MM.1S (cell line): ENCODE data around the gene HGFAC.

Experiments
- DNase-seq: peaks from one replicate; pipeline ENCODE4 v3.0.0-alpha.2; 2015
- H2AFZ ChIP-seq: fragments of 300-600 bp; sonication (generic); 2 replicates; pipeline ENCODE4 v1.6.0; 2016; ENCODE audit warnings: antibody characterized with exemption, low read length
- H3F3A ChIP-seq: fragments of 300-600 bp; sonication (generic); 2 replicates; pipeline ENCODE4 v1.6.1; 2016; ENCODE audit warnings: mild to moderate bottlenecking, antibody characterized with exemption, low read length, moderate library complexity, mixed read lengths; ENCODE audit not compliant: insufficient read depth
- H3K27ac ChIP-seq: fragments of 300-600 bp; sonication (generic); 2 replicates; pipeline ENCODE4 v1.5.1; 2016; ENCODE audit warnings: mild to moderate bottlenecking, low read length
- H3K27me3 ChIP-seq: fragments of 300-600 bp; sonication (generic); replicated peaks from 2 replicates; pipeline ENCODE4 v1.6.0; 2016; ENCODE audit warnings: low read length; ENCODE audit not compliant: insufficient read depth
- H3K36me3 ChIP-seq: fragments of 300-600 bp; sonication (generic); replicated peaks from 2 replicates; pipeline ENCODE4 v1.6.1; 2016; ENCODE audit warnings: mild to moderate bottlenecking, low read length, mixed read lengths; ENCODE audit not compliant: insufficient read depth
- H3K4me1 ChIP-seq: fragments of 300-600 bp; sonication (generic); 2 replicates; pipeline ENCODE4 v1.6.1; 2016; ENCODE audit warnings: low read length, mixed read lengths
- H3K4me2 ChIP-seq: fragments of 300-600 bp; sonication (generic); 2 replicates; pipeline ENCODE4 v1.6.0; 2016; ENCODE audit warnings: low read depth, low read length
- H3K4me3 ChIP-seq: fragments of 300-600 bp; sonication (generic); 2 replicates; pipeline ENCODE4 v1.5.1; 2016; ENCODE audit warnings: low read length, mixed read lengths
- H3K79me2 ChIP-seq: fragments of 300-600 bp; sonication (generic); 2 replicates; pipeline ENCODE4 v1.6.1; 2016; ENCODE audit warnings: mixed run types, low read length, mixed read lengths
- H3K9ac ChIP-seq: fragments of 300-600 bp; sonication (generic); 2 replicates; pipeline ENCODE4 v1.6.1; 2016; ENCODE audit warnings: low read length, mixed read lengths
- H3K9me2 ChIP-seq: fragments of 300-600 bp; sonication (generic); replicated peaks from 2 replicates; pipeline ENCODE4 v1.6.1; 2016; ENCODE audit warnings: mild to moderate bottlenecking, low read length, mixed read lengths; ENCODE audit not compliant: insufficient read depth
- H3K9me3 ChIP-seq: fragments of 300-600 bp; sonication (generic); replicated peaks from 2 replicates; pipeline ENCODE4 v1.6.1; 2016; ENCODE audit warnings: mild to moderate bottlenecking, low read length, mixed read lengths; ENCODE audit not compliant: insufficient read depth
- H4K20me1 ChIP-seq: fragments of 300-600 bp; sonication (generic); 2 replicates; pipeline ENCODE4 v1.6.1; 2016; ENCODE audit warnings: mild to moderate bottlenecking, low read length, moderate library complexity, mixed read lengths; ENCODE audit not compliant: insufficient read depth
- CTCF ChIP-seq: fragments of 300-600 bp; sonication (generic); IDR thresholded peaks from 2 replicates; pipeline ENCODE4 v1.5.1; 2016; ENCODE audit warnings: antibody characterized with exemption, low read length, mixed read lengths
- EZH2 ChIP-seq: fragments of 300-600 bp; sonication (generic); optimal IDR thresholded peaks from 2 replicates; pipeline ENCODE3; 2017; ENCODE audit warnings: low read depth, mild to moderate bottlenecking, antibody characterized with exemption, low read length, mixed read lengths
- EZH2phosphoT487 ChIP-seq: fragments of 300-600 bp; sonication (generic); IDR thresholded peaks from 2 replicates; pipeline ENCODE4 v1.6.1; 2018; ENCODE audit warnings: antibody characterized with exemption, low read length

The HGFAC gene

DNA sequence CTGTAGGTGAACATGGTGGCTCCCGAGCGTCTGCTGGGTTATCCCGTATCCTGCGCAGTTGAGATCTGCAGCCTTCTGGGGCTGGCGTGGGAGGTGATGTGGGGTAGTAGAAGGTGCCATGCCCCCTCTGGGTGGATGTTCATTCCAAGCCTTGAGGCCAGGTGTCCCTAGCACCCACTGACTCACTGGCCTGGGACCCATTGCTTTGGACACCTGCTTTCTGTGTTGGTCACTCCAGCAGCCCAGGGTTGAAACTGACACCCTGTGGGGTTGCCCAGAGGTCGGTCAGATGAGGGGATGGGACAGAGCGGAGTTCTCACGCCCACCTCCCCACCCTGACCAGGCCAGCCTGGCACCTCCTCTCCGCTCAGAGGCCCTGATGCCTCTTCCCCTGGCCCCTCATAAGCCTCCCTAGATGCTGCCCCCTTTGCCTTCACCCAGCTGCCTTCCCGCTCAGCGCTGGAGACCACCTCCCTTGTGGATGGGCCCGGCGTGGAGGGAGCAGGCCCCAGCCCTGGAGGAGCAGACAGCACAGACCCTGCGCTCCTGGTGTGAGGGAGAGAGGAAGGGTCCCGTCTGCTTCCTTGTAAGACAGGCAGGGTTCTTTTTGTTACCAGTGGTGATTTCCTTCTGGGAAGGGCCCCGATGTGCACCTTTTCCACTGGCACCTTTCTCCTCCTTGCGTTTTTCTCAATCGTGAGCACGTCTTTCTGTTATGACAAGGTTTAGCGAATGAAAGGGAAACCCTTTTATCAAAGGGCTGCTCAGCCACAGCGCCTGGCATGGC lies 23.3 kb downstream of the HGFAC start:
- Histone ChIP-seq H3K79me2 (no peaks in the 10 kb centered on the region), H3K27ac (no peak overlapping the region), H3K36me3 (no peaks in the 10 kb centered on the region), H3K4me1 (no peaks in the 10 kb centered on the region), H2AFZ (no peak overlapping the region), H3F3A (no peaks in the 10 kb centered on the region), H3K9me2 (no peaks in the 10 kb centered on the region), H3K4me3 (no peak overlapping the region), H3K9me3 (no peaks in the 10 kb centered on the region), H4K20me1 (no peaks in the 10 kb centered on the region), H3K9ac (no peak overlapping the region), H3K27me3 (peaks cover 71% of the 10 kb centered on the region), H3K4me2 (no peak overlapping the region)
- DNase-seq: no peak
- TF ChIP-seq CTCF (no peak), EZH2phosphoT487 (no peak), EZH2 (no peak)

- Histone ChIP-seq H3K4me3 (no peak overlapping the region), H3K9me3 (no peaks in the 10 kb centered on the region), H3K36me3 (no peaks in the 10 kb centered on the region), H3K4me1 (no peaks in the 10 kb centered on the region), H2AFZ (no peak overlapping the region), H3K9ac (no peak overlapping the region), H3K79me2 (no peaks in the 10 kb centered on the region), H3K4me2 (no peak overlapping the region), H3K9me2 (no peaks in the 10 kb centered on the region), H4K20me1 (no peaks in the 10 kb centered on the region), H3K27me3 (peaks cover 71% of the 10 kb centered on the region), H3F3A (no peaks in the 10 kb centered on the region), H3K27ac (no peak overlapping the region)
- no peak for DNase-seq
- TF ChIP-seq CTCF (no peak), EZH2phosphoT487 (no peak), EZH2 (no peak)
Observed at GRCh38 chr4:3465698-3466671, 24.2 kb downstream of the HGFAC start.

DNA sequence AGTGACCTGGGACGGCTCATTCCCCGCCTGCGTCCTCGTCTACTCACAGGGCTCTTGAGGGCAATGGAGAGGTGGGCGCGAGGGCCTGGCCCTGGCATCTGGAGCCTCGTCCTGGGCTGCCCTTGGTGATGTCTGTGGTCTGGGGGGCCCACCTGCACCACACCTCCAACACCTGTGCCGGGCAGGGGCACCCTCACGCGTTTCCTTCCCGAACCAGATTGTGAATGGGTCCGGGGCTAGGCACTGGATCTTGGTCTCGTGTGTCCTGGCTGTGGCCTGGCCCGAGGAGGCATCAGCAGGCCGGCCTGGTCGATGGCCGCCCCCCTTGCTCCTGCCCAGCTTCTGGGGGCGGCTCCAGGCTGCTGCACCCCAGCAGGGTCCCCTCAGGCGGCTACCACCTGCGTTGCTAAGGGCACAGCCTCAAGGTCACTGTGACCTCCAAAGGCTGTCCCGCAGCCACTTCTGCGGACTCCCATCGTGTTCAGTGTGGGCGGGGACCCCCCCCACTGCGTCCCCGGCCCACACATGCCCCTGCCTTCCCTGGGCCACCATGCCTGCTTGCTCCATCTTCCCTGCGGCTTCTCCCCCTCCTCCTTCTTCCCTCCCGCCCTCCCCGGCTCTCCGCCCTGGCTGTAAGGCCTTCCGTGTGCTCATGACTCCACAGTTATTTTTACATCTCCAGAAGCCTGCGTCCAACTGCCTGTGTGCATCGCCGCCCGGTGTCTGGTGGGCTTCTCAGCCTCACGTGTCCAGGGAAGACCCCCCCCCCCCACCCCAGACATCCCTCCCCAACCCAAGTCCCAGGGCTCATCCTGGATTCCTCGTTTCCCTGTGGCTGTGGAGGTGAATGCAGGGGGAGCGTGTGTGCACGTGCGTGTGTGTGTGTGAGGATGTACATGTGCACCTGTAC lies 25.2 kb downstream of the HGFAC start:
- no peak overlapping the region for H3K4me2 ChIP-seq
- no peak overlapping the region for H2AFZ ChIP-seq
- H3K36me3 ChIP-seq: no peaks in the 10 kb centered on the region
- H3K9me3 ChIP-seq: no peaks in the 10 kb centered on the region
- H4K20me1 ChIP-seq: no peaks in the 10 kb centered on the region
- no peaks in the 10 kb centered on the region for H3K4me1 ChIP-seq
- no peaks in the 10 kb centered on the region for H3K79me2 ChIP-seq
- TF ChIP-seq EZH2 (no peak), CTCF (no peak), EZH2phosphoT487 (no peak)
- H3K27me3 ChIP-seq: peaks cover 71% of the 10 kb centered on the region
- no peak for DNase-seq
- H3K9ac ChIP-seq: no peak overlapping the region
- H3K4me3 ChIP-seq: no peak overlapping the region
- H3K27ac ChIP-seq: no peak overlapping the region
- H3K9me2 ChIP-seq: no peaks in the 10 kb centered on the region
- H3F3A ChIP-seq: no peaks in the 10 kb centered on the region
